NCI-H2196 treated with DMSO at 0.1 percent for 48 hours (cell line): ENCODE results near the gene ZDHHC18.
"Not testable (repeated sequence)": the region's sequence is repeated elsewhere in the genome, so short reads cannot be mapped to it uniquely, and the experiment has no call there.

Experiments used
- DNase-seq: peaks from one replicate; lab custom pipeline; 2025; ENCODE audit not compliant: unreplicated experiment; lab: John Stamatoyannopoulos, UW

Gene ZDHHC18

GRCh38 chr1:26791148-26791547 is 35.3 kb upstream of the ZDHHC18 start:
- DNase-seq: no peak

GRCh38 chr1:26791626-26792025 is 34.9 kb upstream of the ZDHHC18 start:
- no peak for DNase-seq

- no peak for DNase-seq
Observed at GRCh38 chr1:26792924-26793323, 33.6 kb upstream of the ZDHHC18 start.

GRCh38 chr1:26794391-26794790 is 32.1 kb upstream of the ZDHHC18 start:
- no peak for DNase-seq

- DNase-seq: no peak
Observed at GRCh38 chr1:26797627-26798026, 28.9 kb upstream of the ZDHHC18 start.

GRCh38 chr1:26799479-26800142 is 26.9 kb upstream of the ZDHHC18 start:
- DNase-seq: peak; percentile 99

- DNase-seq: not testable (repeated sequence)
Observed at GRCh38 chr1:26803932-26804331, 22.6 kb upstream of the ZDHHC18 start.

GRCh38 chr1:26810105-26810504 is 16.4 kb upstream of the ZDHHC18 start:
- DNase-seq: peak; percentile 37

GRCh38 chr1:26811057-26811456 is 15.4 kb upstream of the ZDHHC18 start:
- no peak for DNase-seq

GRCh38 chr1:26811708-26812107 is 14.8 kb upstream of the ZDHHC18 start:
- no peak for DNase-seq

- no peak for DNase-seq
Observed at GRCh38 chr1:26814377-26814776, 12.1 kb upstream of the ZDHHC18 start.

GRCh38 chr1:26814893-26815292 is 11.6 kb upstream of the ZDHHC18 start:
- DNase-seq: no peak

- DNase-seq: no peak
Observed at GRCh38 chr1:26820784-26821269, 5.7 kb upstream of the ZDHHC18 start.

GRCh38 chr1:26822737-26823395 is 3.6 kb upstream of the ZDHHC18 start:
- no peak for DNase-seq

GRCh38 chr1:26824731-26825130 is 1.8 kb upstream of the ZDHHC18 start:
- DNase-seq: no peak

- DNase-seq: no peak
Observed at GRCh38 chr1:26827106-26827604, 667 bp downstream of the ZDHHC18 start.

GRCh38 chr1:26827663-26828062 is 1.2 kb downstream of the ZDHHC18 start:
- DNase-seq: no peak

- DNase-seq: no peak
Observed at GRCh38 chr1:26828411-26828991, 2.0 kb downstream of the ZDHHC18 start.

GRCh38 chr1:26829184-26829911 is 2.9 kb downstream of the ZDHHC18 start:
- DNase-seq: no peak

- no peak for DNase-seq
Observed at GRCh38 chr1:26831059-26831458, 4.6 kb downstream of the ZDHHC18 start.

GRCh38 chr1:26831546-26832248 is 5.2 kb downstream of the ZDHHC18 start:
- DNase-seq: no peak
